OCI-LY1 (cell line): ENCODE data around the gene PDZRN3.

Source experiments
- EZH2 ChIP-seq: fragments of 200-600 bp; sonication (generic), shearing (Covaris generic); IDR thresholded peaks from 2 replicates; pipeline ENCODE4 v1.8.0; 2017; ENCODE audit warnings: borderline replicate concordance, mixed run types, mild to moderate bottlenecking, antibody characterized with exemption, low read length, moderate library complexity, mixed read lengths
- TF ChIP-seq, protein P1 (sequence below): fragments of 200-600 bp; sonication (generic), shearing (Covaris generic); IDR thresholded peaks from 2 replicates; pipeline ENCODE4 v1.5.1; 2017; ENCODE audit warnings: mild to moderate bottlenecking, antibody characterized with exemption, low read length, moderate library complexity, mixed read lengths

GRCh38 chr3:73499787-73500186, 125.0 kb downstream of the PDZRN3 start:
- no peak for TF ChIP-seq EZH2
- TF ChIP-seq, protein P1, sequence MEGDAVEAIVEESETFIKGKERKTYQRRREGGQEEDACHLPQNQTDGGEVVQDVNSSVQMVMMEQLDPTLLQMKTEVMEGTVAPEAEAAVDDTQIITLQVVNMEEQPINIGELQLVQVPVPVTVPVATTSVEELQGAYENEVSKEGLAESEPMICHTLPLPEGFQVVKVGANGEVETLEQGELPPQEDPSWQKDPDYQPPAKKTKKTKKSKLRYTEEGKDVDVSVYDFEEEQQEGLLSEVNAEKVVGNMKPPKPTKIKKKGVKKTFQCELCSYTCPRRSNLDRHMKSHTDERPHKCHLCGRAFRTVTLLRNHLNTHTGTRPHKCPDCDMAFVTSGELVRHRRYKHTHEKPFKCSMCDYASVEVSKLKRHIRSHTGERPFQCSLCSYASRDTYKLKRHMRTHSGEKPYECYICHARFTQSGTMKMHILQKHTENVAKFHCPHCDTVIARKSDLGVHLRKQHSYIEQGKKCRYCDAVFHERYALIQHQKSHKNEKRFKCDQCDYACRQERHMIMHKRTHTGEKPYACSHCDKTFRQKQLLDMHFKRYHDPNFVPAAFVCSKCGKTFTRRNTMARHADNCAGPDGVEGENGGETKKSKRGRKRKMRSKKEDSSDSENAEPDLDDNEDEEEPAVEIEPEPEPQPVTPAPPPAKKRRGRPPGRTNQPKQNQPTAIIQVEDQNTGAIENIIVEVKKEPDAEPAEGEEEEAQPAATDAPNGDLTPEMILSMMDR, result no peak
